CD14-positive monocyte (primary cell): ENCODE measurements around the gene GULP1. TPM values are rescaled to one million over a fixed set of nuclear protein-coding genes. Genes with fewer than 3 reads are reported as not detected.

Experiments
- DNase-seq, 3 donors: peaks; one replicate each; pipeline ENCODE4 v3.0.0-alpha.2; 2011 to 2022
- H2AFZ ChIP-seq: 2 replicates; pipeline ENCODE4 v1.6.0; 2012; ENCODE audit warnings: mild to moderate bottlenecking, low read depth, low read length, inconsistent platforms; ENCODE audit not compliant: insufficient read depth, poor library complexity, severe bottlenecking
- H3K27ac ChIP-seq, 2 donors: 1 replicate in 1 of 2; 2 replicates in 1 of 2; pipeline ENCODE4 v1.5.1; 2012 to 2013; ENCODE audit warnings: low read length in 2 of 2, control low read depth in 1 of 2, inconsistent platforms in 1 of 2, low read depth in 1 of 2, mild to moderate bottlenecking in 1 of 2
- H3K27me3 ChIP-seq, 2 donors: one replicate each; pipeline versions ENCODE4 v1.6.0 to v1.6.1; 2011 to 2013; ENCODE audit warnings: low read length in 2 of 2; ENCODE audit not compliant: control insufficient read depth in 2 of 2, insufficient read depth in 2 of 2
- H3K36me3 ChIP-seq, 2 donors: replicated peaks in 1 of 2; 1 replicate in 1 of 2; 2 replicates in 1 of 2; pipeline versions ENCODE4 v1.5.1 to v1.6.1; 2012 to 2013; ENCODE audit warnings: low read length in 2 of 2, control low read depth in 1 of 2, inconsistent platforms in 1 of 2, mild to moderate bottlenecking in 1 of 2; ENCODE audit not compliant: insufficient read depth in 2 of 2, control insufficient read depth in 1 of 2
- H3K4me1 ChIP-seq, 2 donors: 1 replicate in 1 of 2; 2 replicates in 1 of 2; pipeline versions ENCODE4 v1.5.1 to v1.6.1; 2012 to 2013; ENCODE audit warnings: low read length in 2 of 2, control low read depth in 1 of 2, inconsistent platforms in 1 of 2, mild to moderate bottlenecking in 1 of 2, moderate library complexity in 1 of 2; ENCODE audit not compliant: insufficient read depth in 2 of 2, control insufficient read depth in 1 of 2
- H3K4me2 ChIP-seq: replicated peaks from 2 replicates; pipeline ENCODE3; 2012; ENCODE audit warnings: low read length, moderate library complexity, mild to moderate bottlenecking; ENCODE audit not compliant: poor library complexity, severe bottlenecking; ENCODE audit errors: extremely low read depth
- H3K4me3 ChIP-seq, 3 experiments: fragments of 200-600 bp in 1 of 3; sonication (generic) in 1 of 3; replicated peaks in 1 of 3; 1 replicate in 2 of 3; 2 replicates in 1 of 3; pipeline ENCODE4 v1.5.1; 2011 to 2013; ENCODE audit warnings: low read length in 3 of 3, mild to moderate bottlenecking in 3 of 3, control low read depth in 2 of 3, low read depth in 2 of 3, inconsistent platforms in 1 of 3, moderate library complexity in 1 of 3
- H3K79me2 ChIP-seq: 2 replicates; pipeline ENCODE4 v1.6.0; 2012; ENCODE audit warnings: mild to moderate bottlenecking, control low read depth, inconsistent platforms, low read length, moderate library complexity; ENCODE audit not compliant: insufficient read depth
- H3K9ac ChIP-seq: 2 replicates; pipeline ENCODE4 v1.6.0; 2017; ENCODE audit warnings: low read length, mild to moderate bottlenecking; ENCODE audit not compliant: insufficient read depth, poor library complexity, severe bottlenecking
- H3K9me3 ChIP-seq, 2 donors: replicated peaks in 1 of 2; 1 replicate in 1 of 2; 2 replicates in 1 of 2; pipeline versions ENCODE4 v1.5.1 to v1.6.1; 2012 to 2013; ENCODE audit warnings: low read length in 2 of 2, control low read depth in 1 of 2; ENCODE audit not compliant: control insufficient read depth in 1 of 2, insufficient read depth in 1 of 2
- H4K20me1 ChIP-seq: 2 replicates; pipeline ENCODE4 v1.6.0; 2012; ENCODE audit warnings: mild to moderate bottlenecking, low read length, control low read depth, moderate library complexity; ENCODE audit not compliant: insufficient read depth
- H3K27ac Mint-ChIP-seq, 7 donors: one replicate each; pipeline ENCODE4 v1.8.0; 2020; ENCODE audit warnings: mild to moderate bottlenecking in 7 of 7, mixed read lengths in 7 of 7, moderate library complexity in 6 of 7, inconsistent platforms in 2 of 7
- H3K27me3 Mint-ChIP-seq, 3 donors: one replicate each; pipeline ENCODE4 v1.8.0; 2021 to 2022; ENCODE audit warnings: low read depth in 3 of 3, mild to moderate bottlenecking in 3 of 3, mixed read lengths in 3 of 3, moderate library complexity in 3 of 3, inconsistent platforms in 1 of 3
- H3K36me3 Mint-ChIP-seq, 2 donors: one replicate each; pipeline ENCODE4 v1.8.0; 2020; ENCODE audit warnings: mixed read lengths in 2 of 2, inconsistent platforms in 1 of 2, mild to moderate bottlenecking in 1 of 2
- H3K4me1 Mint-ChIP-seq: one replicate; pipeline ENCODE4 v1.8.0; 2020; ENCODE audit warnings: mild to moderate bottlenecking, mixed read lengths
- H3K4me3 Mint-ChIP-seq, 2 donors: one replicate each; pipeline ENCODE4 v1.8.0; 2020; ENCODE audit warnings: mild to moderate bottlenecking in 2 of 2, mixed read lengths in 2 of 2, moderate library complexity in 1 of 2
- H3K9me3 Mint-ChIP-seq, 7 donors: one replicate each; pipeline ENCODE4 v1.8.0; 2020 to 2022; ENCODE audit warnings: mixed read lengths in 7 of 7, mild to moderate bottlenecking in 6 of 7, moderate library complexity in 6 of 7, inconsistent platforms in 2 of 7
- CTCF ChIP-seq: fragments of 200-600 bp; IDR thresholded peaks from one replicate; pipeline ENCODE4 v1.8.0; 2022; ENCODE audit warnings: antibody characterized with exemption, mild to moderate bottlenecking
- WGBS: methylation state at CpG from one replicate; pipeline ENCODE4 v1.1.5; 2013; ENCODE audit warnings: missing lambda C conversion rate; ENCODE audit not compliant: insufficient coverage; 5-methylcytosine and 5-hydroxymethylcytosine counted together
- intact Hi-C, 2 donors: fragments of 100-400 bp; cut with micrococcal nuclease; formaldehyde crosslinking; loops; one replicate each; pipeline versions ENCODE4 v1.15.0 to v1.15.1; 2023
- polyA plus RNA-seq, 3 donors: library from polyadenylated mRNA; depleted of rRNA in 1 of 3; unstranded in 2 of 3; stranded (reverse) in 1 of 3; fragments of 300-500 nt in 2 of 3; fragments of >200 nt in 1 of 3; fragmentation: Illumina TruSeq in 2 of 3; gene quantifications; 1 replicate in 2 of 3; 2 replicates in 1 of 3; pipeline ENCODE4 v1.2.3, GENCODE V29; 2012 to 2021

GULP1 gene
- polyA plus RNA-seq, 3 donors, result not detected

- Mint-ChIP-seq H3K4me1 (no peaks in the 10 kb centered on the region), H3K36me3 (no peaks in the 10 kb centered on the region), H3K9me3 (no peaks in the 10 kb centered on the region), H3K27me3 (peaks cover 0 to 2% (median 0%) of the 10 kb centered on the region in 3 donors), H3K4me3 (no peak overlapping the region), H3K27ac (no peak overlapping the region)
- Histone ChIP-seq H3K4me1 (no peaks in the 10 kb centered on the region), H3K4me2 (no peak overlapping the region), H3K9me3 (no peaks in the 10 kb centered on the region), H3K36me3 (no peaks in the 10 kb centered on the region), H3K27ac (no peak overlapping the region), H3K4me3 (no peak overlapping the region), H3K9ac (no peak overlapping the region), H3K79me2 (no peaks in the 10 kb centered on the region), H2AFZ (no peak overlapping the region), H4K20me1 (no peaks in the 10 kb centered on the region), H3K27me3 (no peaks in the 10 kb centered on the region)
- intact Hi-C loops, result no loop called here
- no peak for TF ChIP-seq CTCF
- no CpG with 5 or more reads among the region's 1 CpG for WGBS
- no peak for DNase-seq
These were observed 215.2 kb downstream of the GULP1 start for GRCh38 chr2:188506843-188507242.

- H3K4me2 ChIP-seq, result no peak overlapping the region
- H3K36me3 ChIP-seq, result no peaks in the 10 kb centered on the region
- TF ChIP-seq CTCF, result no peak
- no peak overlapping the region for H3K27ac ChIP-seq
- Mint-ChIP-seq H3K4me1 (no peaks in the 10 kb centered on the region), H3K36me3 (no peaks in the 10 kb centered on the region), H3K4me3 (no peak overlapping the region), H3K9me3 (no peaks in the 10 kb centered on the region), H3K27me3 (no peaks in the 10 kb centered on the region), H3K27ac (no peak overlapping the region)
- no peaks in the 10 kb centered on the region for H3K79me2 ChIP-seq
- intact Hi-C loops, result no loop called here
- H3K27me3 ChIP-seq, result no peaks in the 10 kb centered on the region
- no peaks in the 10 kb centered on the region for H3K4me1 ChIP-seq
- H2AFZ ChIP-seq, result no peak overlapping the region
- H3K9me3 ChIP-seq, result no peaks in the 10 kb centered on the region
- DNase-seq, result no peak
- H4K20me1 ChIP-seq, result no peaks in the 10 kb centered on the region
- no peak overlapping the region for H3K4me3 ChIP-seq
- WGBS, result no CpG with 5 or more reads among the region's 2 CpGs
- no peak overlapping the region for H3K9ac ChIP-seq
These were observed 219.7 kb downstream of the GULP1 start for GRCh38 chr2:188511346-188511745.
